GM19372 (cell line): ENCODE measurements around the gene PLXNA4.

Experiments
- ATAC-seq: cut with Tn5 transposase; IDR thresholded peaks from one replicate; pipeline ENCODE4 v1.9.1; 2021; ENCODE audit warnings: mild to moderate bottlenecking, low read depth, moderate library complexity; ENCODE audit not compliant: unreplicated experiment

PLXNA4 gene

GRCh38 chr7:132291481-132291880 lies 284.8 kb downstream of the PLXNA4 start:
- no peak for ATAC-seq

GRCh38 chr7:132290021-132290420 lies 286.2 kb downstream of the PLXNA4 start:
- no peak for ATAC-seq

- ATAC-seq: no peak
These were observed 289.4 kb downstream of the PLXNA4 start for GRCh38 chr7:132286836-132287235.

DNA sequence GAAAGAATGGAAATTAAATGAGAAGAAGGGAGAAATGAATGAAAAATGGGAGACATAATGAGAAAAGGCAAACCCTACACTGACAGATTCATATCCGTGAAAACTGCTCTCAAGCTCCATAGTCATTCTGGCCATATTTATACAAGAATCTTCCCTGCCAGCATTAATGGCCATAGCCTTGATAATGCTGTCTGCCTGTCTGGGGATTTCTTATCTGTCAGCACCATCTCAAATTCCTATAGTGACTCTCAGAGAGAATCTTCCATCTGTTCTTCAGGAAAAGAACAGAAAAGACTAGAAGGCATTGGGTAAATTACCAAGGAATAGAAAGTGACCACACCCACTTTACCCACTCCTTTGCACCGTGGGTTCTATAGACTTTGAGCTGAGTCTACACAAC lies 295.9 kb downstream of the PLXNA4 start:
- no peak for ATAC-seq

- no peak for ATAC-seq
These were observed 296.6 kb downstream of the PLXNA4 start for GRCh38 chr7:132279718-132280117.

GRCh38 chr7:132276976-132277725 lies 299.1 kb downstream of the PLXNA4 start:
- no peak for ATAC-seq

- ATAC-seq: no peak
These were observed 300.0 kb downstream of the PLXNA4 start for GRCh38 chr7:132276234-132276630.

GRCh38 chr7:132275416-132276233 lies 300.6 kb downstream of the PLXNA4 start:
- ATAC-seq: no peak

DNA sequence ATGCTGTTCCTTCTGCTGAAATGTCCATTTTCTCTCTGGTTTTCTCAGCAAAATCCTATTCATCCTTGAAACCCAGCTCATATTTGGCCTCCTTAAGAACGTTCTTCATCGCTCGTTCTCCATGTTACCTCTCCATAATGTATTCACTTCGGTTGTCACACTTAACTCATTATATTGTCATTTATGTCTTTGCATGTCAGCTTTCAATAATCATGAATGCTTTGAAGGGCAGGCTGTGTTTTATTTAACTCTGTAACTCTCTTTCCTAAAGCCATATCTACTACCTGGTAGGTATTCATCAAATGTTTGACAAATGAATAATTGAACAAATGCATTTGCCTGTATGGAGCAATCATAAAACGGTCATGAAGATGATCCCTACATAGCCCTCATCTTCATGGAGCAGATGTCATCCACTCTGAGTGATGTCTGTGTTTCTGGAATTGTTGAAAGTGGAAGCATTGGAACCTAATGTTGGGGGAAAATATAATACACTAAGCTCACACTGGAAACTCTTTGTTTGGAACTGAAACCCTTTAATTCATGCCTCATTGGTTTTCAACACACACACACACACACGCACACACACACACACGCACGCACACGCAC lies 303.4 kb downstream of the PLXNA4 start:
- no peak for ATAC-seq

GRCh38 chr7:132270517-132270916 lies 305.8 kb downstream of the PLXNA4 start:
- ATAC-seq: no peak

GRCh38 chr7:132269718-132270117 lies 306.6 kb downstream of the PLXNA4 start:
- no peak for ATAC-seq

- no peak for ATAC-seq
These were observed 313.1 kb downstream of the PLXNA4 start for GRCh38 chr7:132263151-132263550.

DNA sequence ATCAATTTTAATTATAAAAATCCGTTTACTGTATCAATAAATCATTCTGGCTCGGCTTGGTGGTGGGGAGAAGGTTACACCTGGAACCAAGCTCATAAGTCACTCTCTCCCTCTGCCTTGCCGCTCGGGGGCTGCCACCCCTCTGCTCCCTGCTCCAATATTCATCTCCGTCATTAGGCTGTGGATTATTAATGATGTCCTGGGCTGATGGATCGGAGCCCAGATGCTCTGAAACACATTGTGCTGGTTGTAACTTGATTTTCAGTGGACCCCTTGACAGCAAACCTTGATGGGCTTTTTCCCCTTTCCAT lies 314.2 kb downstream of the PLXNA4 start:
- no peak for ATAC-seq

GRCh38 chr7:132261327-132262159 lies 314.7 kb downstream of the PLXNA4 start:
- ATAC-seq: no peak

GRCh38 chr7:132258231-132258630 lies 318.0 kb downstream of the PLXNA4 start:
- no peak for ATAC-seq

- no peak for ATAC-seq
These were observed 319.0 kb downstream of the PLXNA4 start for GRCh38 chr7:132257253-132257652.

DNA sequence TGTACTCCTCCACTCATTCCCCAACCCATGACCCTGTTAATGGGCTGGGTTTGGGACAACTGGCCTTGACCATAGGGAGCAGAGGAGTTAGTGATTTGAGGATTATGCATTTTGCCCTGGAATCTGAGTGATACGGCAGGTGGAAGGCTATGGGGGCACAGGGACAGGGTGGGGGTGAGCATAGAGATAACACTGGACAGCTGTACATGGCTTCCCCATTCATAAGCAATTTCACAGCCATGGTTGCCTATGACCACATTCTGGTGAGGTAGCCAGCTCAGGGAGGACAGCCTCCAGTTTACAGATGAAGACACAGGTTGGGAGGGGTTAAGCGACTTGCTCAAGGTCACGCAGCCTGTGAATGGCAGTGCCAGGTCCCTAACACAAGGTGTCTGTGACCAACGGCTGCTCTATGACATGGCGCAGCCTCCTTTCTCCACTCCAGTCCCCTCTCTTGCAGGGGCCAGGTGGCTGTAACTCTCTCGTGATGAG lies 319.5 kb downstream of the PLXNA4 start:
- no peak for ATAC-seq

DNA sequence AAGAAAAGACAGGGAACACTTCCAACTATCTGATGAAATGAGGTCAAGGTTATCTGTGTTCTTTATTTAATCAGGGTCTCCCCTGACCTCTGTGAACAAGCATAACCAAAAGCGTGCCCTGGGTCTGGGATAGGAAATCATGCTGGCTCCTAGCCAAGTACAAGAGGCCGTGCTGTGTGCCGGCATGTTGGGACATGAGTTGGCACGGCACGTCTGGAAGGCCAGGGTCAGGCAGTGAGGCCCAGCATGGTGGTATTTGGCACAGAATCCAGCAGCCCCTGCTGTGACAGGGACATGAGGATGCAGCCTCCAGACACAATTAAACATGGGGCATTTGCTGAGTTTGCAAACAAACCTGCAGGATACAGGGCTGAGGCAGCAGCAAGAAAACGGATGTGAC lies 320.4 kb downstream of the PLXNA4 start:
- ATAC-seq: no peak

GRCh38 chr7:132255115-132255797 lies 321.0 kb downstream of the PLXNA4 start:
- ATAC-seq: no peak

DNA sequence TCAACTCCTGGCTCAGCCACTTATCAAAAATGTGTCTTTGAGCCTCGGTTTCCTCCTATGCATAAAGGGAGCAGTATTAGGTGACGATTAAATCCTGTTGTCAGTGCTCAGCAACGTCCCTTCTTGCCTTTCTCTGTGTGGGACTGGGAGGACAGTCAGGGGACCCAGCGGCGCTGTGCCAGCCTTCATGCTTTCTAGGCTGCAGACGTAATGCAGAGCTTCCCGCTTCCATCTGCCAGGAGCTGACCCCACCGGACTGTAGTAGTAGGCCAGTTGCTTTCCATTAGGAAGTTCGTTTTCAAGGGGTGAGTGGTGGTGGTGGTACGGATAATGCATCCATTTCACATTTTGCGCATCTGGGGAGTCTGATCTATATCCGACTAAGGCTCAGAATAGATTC lies 321.8 kb downstream of the PLXNA4 start:
- ATAC-seq: no peak
